K562 (cell line): Measurements from ENCODE around the gene SLC16A10. TPM values are rescaled to one million over a fixed set of nuclear protein-coding genes. Genes with fewer than 3 reads are reported as not detected.

Experiments used
- MTF1 ChIP-seq: fragments of 250-450 bp; sonication (Bioruptor Pico); IDR thresholded peaks from 2 replicates; pipeline ENCODE4 v1.9.0; 2021; ENCODE audit warnings: moderate library complexity, mild to moderate bottlenecking, inconsistent platforms, borderline replicate concordance
- ZBTB40 ChIP-seq, 2 experiments: fragments of 450-650 bp in 1 of 2; sonication (generic) in 1 of 2; formaldehyde crosslinking in 1 of 2; IDR thresholded peaks; 2 replicates each; pipeline versions ENCODE4 v1.7.1 to v1.9.0; 2016 to 2022; ENCODE audit warnings: inconsistent platforms in 1 of 2, mild to moderate bottlenecking in 1 of 2, missing genetic modification reagents in 1 of 2
- polyA plus RNA-seq, 8 experiments: library from polyadenylated mRNA; depleted of rRNA in 4 of 8; stranded (reverse) in 5 of 8; unstranded in 3 of 8; fragments of >200 nt; fragmentation: Nextera tagmentation in 2 of 8; fragmentation: Illumina TruSeq in 1 of 8; extraction: Ambion mirVana in 2 of 8; extraction: Trizol in 1 of 8; gene quantifications; 2 replicates each; pipeline versions ENCODE4 v1.2.1 to v1.2.3, GENCODE V29; 2011 to 2014; ENCODE audit warnings: inconsistent platforms in 1 of 8, missing spikeins in 1 of 8
- total RNA-seq, 7 experiments: library from RNA; depleted of rRNA in 6 of 7; stranded (reverse); fragments of >200 nt in 6 of 7; fragmentation: Illumina TruSeq in 2 of 7; extraction: Trizol in 2 of 7; gene quantifications; 2 replicates each; pipeline versions ENCODE4 v1.2.1 to v1.2.3, GENCODE V29; 2011 to 2021; ENCODE audit warnings: low replicate concordance in 1 of 7

Gene SLC16A10
- total and polyA plus RNA-seq, 9 of the 15 experiments (the other 6 are each of a cell fraction or from before 2014, with no cell fraction given): 0.02 to 0.54 (median 0.24) TPM; not detected in 4

- TF ChIP-seq MTF1 (CRISPR knock-in tag): no peak
- TF ChIP-seq ZBTB40 (IDR thresholded peaks at IDR 0.05): no peak
- TF ChIP-seq ZBTB40 (CRISPR knock-in tag; IDR thresholded peaks at IDR 0.05): no peak
- TF ChIP-seq, all 486 proteins: peak for 0
These were observed 86.0 kb downstream of the SLC16A10 start (continued) for GRCh38 chr6:111173341-111173740.
